Left lung (tissue), 10 donors: ENCODE results near the gene CLNK. TPM values are rescaled to one million over a fixed set of nuclear protein-coding genes. Genes with fewer than 3 reads are reported as not detected.

ENCODE experiments used
- ATAC-seq: fragments of 200-7000 bp; cut with Tn5 transposase; one replicate; pipeline ENCODE4 v1.9.1; 2020; ENCODE audit warnings: moderate library complexity
- DNase-seq, 4 donors: peaks; one replicate each; pipeline ENCODE4 v3.0.0-alpha.2; 2013 to 2020
- H3K27ac ChIP-seq, 2 donors: fragments of 200-600 bp; sonication (generic) in 1 of 2; one replicate each; pipeline versions ENCODE4 v1.5.0 to v1.8.0; 2020 to 2021
- H3K27me3 ChIP-seq, 2 donors: fragments of 200-600 bp; sonication (generic) in 1 of 2; one replicate each; pipeline versions ENCODE4 v1.5.0 to v1.8.0; 2020 to 2021
- H3K36me3 ChIP-seq, 2 donors: fragments of 200-600 bp; sonication (generic) in 1 of 2; one replicate each; pipeline versions ENCODE4 v1.5.0 to v1.8.0; 2020 to 2021
- H3K4me1 ChIP-seq, 2 donors: fragments of 200-600 bp; one replicate each; pipeline ENCODE4 v1.8.0; 2021
- H3K4me3 ChIP-seq, 2 donors: fragments of 200-600 bp; sonication (generic) in 1 of 2; one replicate each; pipeline versions ENCODE4 v1.5.0 to v1.8.0; 2020 to 2021; ENCODE audit warnings: mild to moderate bottlenecking in 1 of 2
- H3K9me3 ChIP-seq, 2 donors: fragments of 200-600 bp; sonication (generic) in 1 of 2; one replicate each; pipeline versions ENCODE4 v1.5.0 to v1.8.0; 2020 to 2021
- CTCF ChIP-seq, 2 donors: fragments of 200-600 bp; sonication (generic) in 1 of 2; IDR thresholded peaks; one replicate each; pipeline versions ENCODE4 v1.5.0 to v1.8.0; 2021; ENCODE audit warnings: antibody characterized with exemption in 2 of 2
- intact Hi-C, 2 donors: fragments of 100-400 bp; cut with DNase I; formaldehyde crosslinking; loops; one replicate each; pipeline versions ENCODE4 v1.11.2 to v1.14.2; 2022
- polyA plus RNA-seq, 6 donors: library from polyadenylated mRNA; unstranded; fragments of 120-200 nt; gene quantifications; one replicate each; pipeline ENCODE4 v1.2.1, GENCODE V29; 2013; ENCODE audit not compliant: insufficient read length in 6 of 6
- total RNA-seq, 2 donors: library from RNA; stranded (reverse); fragmentation: NEBNext Ultra II Directional; extraction: Animal tissue kit (Norgen Biotek cat#: 25700); gene quantifications; one replicate each; pipeline ENCODE4 v1.2.1, GENCODE V29; 2021
- donor health status: DM: no; HTN: yes; CAD: no.
- donor health status: DM: no; HTN: no; CAD: no.

CLNK gene
- total and polyA plus RNA-seq, 8 donors = 0.13 to 0.61 (median 0.31) TPM

GRCh38 chr4:10571909-10572308, 112.7 kb downstream of the CLNK start:
- intact Hi-C loops = no loop called here
- no peaks in the 10 kb centered on the region for H3K36me3 ChIP-seq
- no peak for TF ChIP-seq CTCF (IDR thresholded peaks at IDR 0.05)

GRCh38 chr4:10569491-10569890, 115.1 kb downstream of the CLNK start:
- Histone ChIP-seq H3K4me3 (no peak overlapping the region), H3K36me3 (no peaks in the 10 kb centered on the region), H3K4me1 (no peaks in the 10 kb centered on the region), H3K27ac (no peak overlapping the region), H3K27me3 (no peaks in the 10 kb centered on the region), H3K9me3 (no peaks in the 10 kb centered on the region)
- intact Hi-C loops = no loop called here
- DNase-seq = no peak
- TF ChIP-seq CTCF (IDR thresholded peaks at IDR 0.05) = no peak
- ATAC-seq = no peak

More at GRCh38 chr4:10571909-10572308, 112.7 kb downstream of the CLNK start:
- no peak overlapping the region for H3K4me3 ChIP-seq
- no peak overlapping the region for H3K27ac ChIP-seq
- ATAC-seq = no peak
- DNase-seq = no peak
- H3K27me3 ChIP-seq = no peaks in the 10 kb centered on the region
- H3K9me3 ChIP-seq = no peaks in the 10 kb centered on the region
- no peaks in the 10 kb centered on the region for H3K4me1 ChIP-seq

GRCh38 chr4:10567766-10568165, 116.8 kb downstream of the CLNK start:
- no peak overlapping the region for H3K27ac ChIP-seq
- no peak for ATAC-seq
- no peaks in the 10 kb centered on the region for H3K4me1 ChIP-seq
- TF ChIP-seq CTCF (IDR thresholded peaks at IDR 0.05) = no peak
- no peak for DNase-seq
- H3K27me3 ChIP-seq = no peaks in the 10 kb centered on the region
- no peak overlapping the region for H3K4me3 ChIP-seq
- H3K36me3 ChIP-seq = no peaks in the 10 kb centered on the region
- intact Hi-C loops = no loop called here
- H3K9me3 ChIP-seq = no peaks in the 10 kb centered on the region

- Histone ChIP-seq H3K27me3 (no peaks in the 10 kb centered on the region), H3K4me3 (no peak overlapping the region), H3K36me3 (no peaks in the 10 kb centered on the region), H3K9me3 (no peaks in the 10 kb centered on the region), H3K4me1 (no peaks in the 10 kb centered on the region), H3K27ac (no peak overlapping the region)
- ATAC-seq (no peak), DNase-seq (no peak)
- intact Hi-C loops = no loop called here
- no peak for TF ChIP-seq CTCF (IDR thresholded peaks at IDR 0.05)
These were observed 119.3 kb downstream of the CLNK start for GRCh38 chr4:10565166-10565780.

GRCh38 chr4:10554694-10555093, 129.9 kb downstream of the CLNK start:
- Histone ChIP-seq H3K4me1 (peaks cover 0 to 17% of the 10 kb centered on the region in 2 donors), H3K4me3 (no peak overlapping the region), H3K9me3 (no peaks in the 10 kb centered on the region), H3K27me3 (no peaks in the 10 kb centered on the region), H3K36me3 (no peaks in the 10 kb centered on the region), H3K27ac (no peak overlapping the region)
- intact Hi-C loops = no loop called here
- peak; percentile 66 to 71 for TF ChIP-seq CTCF (IDR thresholded peaks at IDR 0.05)
- DNase-seq (peak in 2 of 4 donors; percentile 59 to 78), ATAC-seq (peak; percentile 94)
